ENCODE results near the gene SEC14L1.
"Not testable (repeated sequence)": the region's sequence is repeated elsewhere in the genome, so short reads cannot be mapped to it uniquely, and the experiment has no call there.

GRCh38 chr17:77152056-77152455, 11.3 kb downstream of the SEC14L1 start:
- not testable (repeated sequence) for TF ChIP-seq POLR2A (IDR thresholded peaks at IDR 0.05; ENCODE audit: low read length); CTCF (IDR thresholded peaks at IDR 0.05); RCOR1 (IDR thresholded peaks at IDR 0.05; ENCODE audit: low read depth, low read length); NFE2L2 (conservative IDR thresholded peaks at IDR 0.05; ENCODE audit: low read length); CBX2 (IDR thresholded peaks at IDR 0.05; ENCODE audit: borderline replicate concordance, low read depth); RNF2 (IDR thresholded peaks at IDR 0.05; ENCODE audit: borderline replicate concordance, low read depth); GATA3 (IDR thresholded peaks at IDR 0.05; ENCODE audit: borderline replicate concordance)
- TF ChIP-seq, protein P1, sequence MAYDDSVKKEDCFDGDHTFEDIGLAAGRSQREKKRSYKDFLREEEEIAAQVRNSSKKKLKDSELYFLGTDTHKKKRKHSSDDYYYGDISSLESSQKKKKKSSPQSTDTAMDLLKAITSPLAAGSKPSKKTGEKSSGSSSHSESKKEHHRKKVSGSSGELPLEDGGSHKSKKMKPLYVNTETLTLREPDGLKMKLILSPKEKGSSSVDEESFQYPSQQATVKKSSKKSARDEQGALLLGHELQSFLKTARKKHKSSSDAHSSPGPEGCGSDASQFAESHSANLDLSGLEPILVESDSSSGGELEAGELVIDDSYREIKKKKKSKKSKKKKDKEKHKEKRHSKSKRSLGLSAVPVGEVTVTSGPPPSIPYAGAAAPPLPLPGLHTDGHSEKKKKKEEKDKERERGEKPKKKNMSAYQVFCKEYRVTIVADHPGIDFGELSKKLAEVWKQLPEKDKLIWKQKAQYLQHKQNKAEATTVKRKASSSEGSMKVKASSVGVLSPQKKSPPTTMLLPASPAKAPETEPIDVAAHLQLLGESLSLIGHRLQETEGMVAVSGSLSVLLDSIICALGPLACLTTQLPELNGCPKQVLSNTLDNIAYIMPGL (CRISPR knock-in tag; IDR thresholded peaks at IDR 0.05; ENCODE audit: borderline replicate concordance), result not testable (repeated sequence)

Data from A549 (cell line).